ENCODE measurements around the gene SYNGAP1. TPM values are rescaled to one million over a fixed set of nuclear protein-coding genes. Genes with fewer than 3 reads are reported as not detected.
"Not testable (repeated sequence)": the region's sequence is repeated elsewhere in the genome, so short reads cannot be mapped to it uniquely, and the experiment has no call there.

SYNGAP1 gene
- polyA plus RNA-seq, 2 donors: 4.1 to 18.2 TPM

DNA sequence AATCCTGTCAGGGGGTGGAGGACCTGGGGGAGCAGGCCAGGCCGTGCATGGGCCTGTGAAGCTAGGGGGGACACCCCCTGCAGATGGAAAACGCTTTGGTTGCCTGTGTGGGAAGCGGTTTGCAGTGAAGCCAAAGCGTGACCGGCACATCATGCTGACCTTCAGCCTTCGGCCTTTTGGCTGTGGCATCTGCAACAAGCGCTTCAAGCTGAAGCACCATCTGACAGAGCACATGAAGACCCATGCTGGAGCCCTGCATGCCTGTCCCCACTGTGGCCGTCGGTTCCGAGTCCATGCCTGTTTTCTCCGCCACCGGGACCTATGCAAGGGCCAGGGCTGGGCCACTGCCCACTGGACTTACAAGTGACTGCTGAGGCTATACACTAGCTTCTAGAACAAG, 36.3 kb downstream of the SYNGAP1 start:
- Histone ChIP-seq H3K4me1 (ENCODE audit: control insufficient read depth in 2 of 2, insufficient read depth in 2 of 2, low read length in 1 of 2) (peaks cover 4 to 5% of the 10 kb centered on the region in 2 donors), H3K9me3 (ENCODE audit: control insufficient read depth in 2 of 2, insufficient read depth in 1 of 2, low read depth in 1 of 2, low read length in 1 of 2) (no peaks in the 10 kb centered on the region), H3K27ac (ENCODE audit: low read depth in 2 of 2, low read length in 1 of 2) (no peak overlapping the region), H3K27me3 (ENCODE audit: control insufficient read depth in 1 of 2, insufficient read depth in 2 of 2, low read length in 2 of 2) (no peaks in the 10 kb centered on the region), H3K4me3 (ENCODE audit: low read depth in 1 of 2, low read length in 2 of 2) (no peak overlapping the region), H3K36me3 (ENCODE audit: control insufficient read depth in 2 of 2, insufficient read depth in 2 of 2, low read length in 1 of 2) (no peaks in the 10 kb centered on the region)
- 95 to 100% methylated on average over 12 of the region's 12 CpGs for WGBS, 2 donors

DNA sequence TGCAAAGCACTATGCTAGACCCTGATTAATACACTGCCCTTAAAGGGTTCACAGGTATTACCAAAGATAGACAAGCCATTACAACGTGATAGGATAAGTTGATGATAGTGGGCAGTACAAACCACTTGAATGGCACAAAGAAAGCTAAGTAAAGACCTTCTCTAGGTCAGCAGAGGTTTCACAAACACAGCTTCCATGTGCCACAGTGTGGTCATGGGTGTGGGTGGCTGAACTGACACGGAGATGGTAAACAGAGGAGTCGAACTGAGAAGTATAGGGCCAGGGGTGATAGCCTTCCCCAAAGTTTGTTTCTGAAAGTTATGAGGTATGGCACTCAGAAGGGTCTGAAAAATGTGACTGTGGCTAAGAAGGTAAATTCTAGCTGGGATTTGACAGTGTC, 38.8 kb downstream of the SYNGAP1 start:
- no peaks in the 10 kb centered on the region for H3K27me3 ChIP-seq (ENCODE audit: control insufficient read depth in 1 of 2, insufficient read depth in 2 of 2, low read length in 2 of 2)
- H3K27ac ChIP-seq (ENCODE audit: low read depth in 2 of 2, low read length in 1 of 2): no peak overlapping the region
- peaks cover 0 to 5% of the 10 kb centered on the region in 2 donors for H3K4me1 ChIP-seq (ENCODE audit: control insufficient read depth in 2 of 2, insufficient read depth in 2 of 2, low read length in 1 of 2)
- H3K4me3 ChIP-seq (ENCODE audit: low read depth in 1 of 2, low read length in 2 of 2): no peak overlapping the region
- H3K9me3 ChIP-seq (ENCODE audit: control insufficient read depth in 2 of 2, insufficient read depth in 1 of 2, low read depth in 1 of 2, low read length in 1 of 2): no peaks in the 10 kb centered on the region
- WGBS, 2 donors: 62 to 71% methylated on average over 3 of the region's 3 CpGs
- no peaks in the 10 kb centered on the region for H3K36me3 ChIP-seq (ENCODE audit: control insufficient read depth in 2 of 2, insufficient read depth in 2 of 2, low read length in 1 of 2)

DNA sequence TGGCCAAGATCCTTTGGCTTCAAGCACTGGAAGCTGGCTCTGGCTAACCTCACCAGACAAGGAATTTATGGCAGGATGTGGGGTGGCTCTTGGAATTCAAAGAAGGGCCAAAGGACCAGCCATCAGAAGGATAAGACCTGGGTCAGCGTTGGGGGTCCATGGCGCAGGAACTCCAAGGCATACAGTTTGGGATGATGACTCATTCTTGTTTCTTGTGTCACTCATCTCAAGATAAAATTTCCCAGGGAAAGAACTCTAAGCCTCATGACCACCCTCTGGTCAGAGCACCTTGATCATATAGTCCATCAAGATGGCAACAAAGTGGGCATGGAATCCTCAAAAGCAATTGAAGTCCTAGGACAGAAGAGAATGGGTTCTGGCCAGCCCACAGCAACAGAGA, 39.4 kb downstream of the SYNGAP1 start:
- H3K27ac ChIP-seq (ENCODE audit: low read depth in 2 of 2, low read length in 1 of 2): no peak overlapping the region
- WGBS, 2 donors: 94 to 97% methylated on average over 2 of the region's 2 CpGs
- no peak overlapping the region for H3K4me3 ChIP-seq (ENCODE audit: low read depth in 1 of 2, low read length in 2 of 2)
- no peaks in the 10 kb centered on the region for H3K36me3 ChIP-seq (ENCODE audit: control insufficient read depth in 2 of 2, insufficient read depth in 2 of 2, low read length in 1 of 2)
- no peaks in the 10 kb centered on the region for H3K9me3 ChIP-seq (ENCODE audit: control insufficient read depth in 2 of 2, insufficient read depth in 1 of 2, low read depth in 1 of 2, low read length in 1 of 2)
- no peaks in the 10 kb centered on the region for H3K27me3 ChIP-seq (ENCODE audit: control insufficient read depth in 1 of 2, insufficient read depth in 2 of 2, low read length in 2 of 2)
- H3K4me1 ChIP-seq (ENCODE audit: control insufficient read depth in 2 of 2, insufficient read depth in 2 of 2, low read length in 1 of 2): peaks cover 0 to 5% of the 10 kb centered on the region in 2 donors

DNA sequence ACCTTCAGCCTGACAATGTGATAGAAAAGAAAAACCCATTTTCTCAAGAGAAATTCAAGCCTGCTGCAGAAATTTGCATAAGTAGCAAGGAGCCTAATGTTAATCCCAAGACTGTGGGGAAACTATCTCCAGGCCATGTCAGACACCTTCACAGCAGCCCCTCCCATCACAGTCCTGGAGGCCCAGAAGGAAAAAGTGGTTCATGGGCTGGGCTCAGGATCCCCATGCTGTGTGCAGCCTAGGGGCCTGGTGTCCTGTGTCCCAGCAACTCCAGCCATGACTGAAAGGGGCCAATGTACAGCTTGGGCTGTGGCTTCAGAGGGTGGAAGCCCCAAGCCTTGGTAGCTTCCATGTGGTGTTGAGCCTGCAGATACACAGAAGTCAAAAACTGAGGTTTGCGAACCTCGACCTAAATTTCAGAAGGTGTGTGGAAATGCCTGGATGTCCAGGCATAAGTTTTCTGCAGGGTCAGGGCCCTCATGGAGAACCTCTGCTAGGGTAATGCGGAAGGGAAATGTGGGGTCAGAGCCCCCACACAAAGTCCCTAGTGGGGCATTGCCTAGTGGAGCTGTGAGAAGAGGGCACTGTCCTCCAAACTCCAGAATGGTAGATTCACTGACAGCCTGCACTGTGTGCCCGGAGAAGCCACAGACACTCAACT, 46.3 kb downstream of the SYNGAP1 start:
- H3K27me3 ChIP-seq (ENCODE audit: control insufficient read depth in 1 of 2, insufficient read depth in 2 of 2, low read length in 2 of 2): no peaks in the 10 kb centered on the region
- WGBS, 2 donors: 93 to 95% methylated on average over 4 of the region's 4 CpGs
- H3K9me3 ChIP-seq (ENCODE audit: control insufficient read depth in 2 of 2, insufficient read depth in 1 of 2, low read depth in 1 of 2, low read length in 1 of 2): no peaks in the 10 kb centered on the region
- H3K27ac ChIP-seq (ENCODE audit: low read depth in 2 of 2, low read length in 1 of 2): no peak overlapping the region
- no peak overlapping the region for H3K4me3 ChIP-seq (ENCODE audit: low read depth in 1 of 2, low read length in 2 of 2)
- H3K36me3 ChIP-seq (ENCODE audit: control insufficient read depth in 2 of 2, insufficient read depth in 2 of 2, low read length in 1 of 2): no peaks in the 10 kb centered on the region
- no peaks in the 10 kb centered on the region for H3K4me1 ChIP-seq (ENCODE audit: control insufficient read depth in 2 of 2, insufficient read depth in 2 of 2, low read length in 1 of 2)

DNA sequence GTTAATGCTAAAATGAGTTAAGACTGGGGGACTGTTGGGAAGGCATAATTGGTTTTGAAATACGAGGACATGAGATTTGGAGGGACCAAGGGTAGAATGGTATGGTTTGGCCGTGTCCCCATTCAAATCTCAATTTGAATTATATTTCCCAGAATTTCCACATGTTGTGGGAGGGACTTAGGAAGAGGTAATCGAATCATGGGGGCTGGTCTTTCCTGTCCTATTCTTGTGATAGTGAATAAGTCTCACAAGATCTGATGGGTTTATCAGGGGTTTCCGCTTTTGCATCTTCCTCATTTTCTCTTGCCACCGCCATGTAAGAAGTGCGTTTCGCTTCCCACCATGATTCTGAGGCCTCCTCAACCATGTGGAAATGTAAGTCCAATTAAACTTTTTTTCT, 47.2 kb downstream of the SYNGAP1 start:
- 73 to 78% methylated on average over 7 of the region's 7 CpGs for WGBS, 2 donors
- Histone ChIP-seq H3K27me3 (ENCODE audit: control insufficient read depth in 1 of 2, insufficient read depth in 2 of 2, low read length in 2 of 2) (no peaks in the 10 kb centered on the region), H3K27ac (ENCODE audit: low read depth in 2 of 2, low read length in 1 of 2) (no peak overlapping the region), H3K4me3 (ENCODE audit: low read depth in 1 of 2, low read length in 2 of 2) (no peak overlapping the region), H3K4me1 (ENCODE audit: control insufficient read depth in 2 of 2, insufficient read depth in 2 of 2, low read length in 1 of 2) (no peaks in the 10 kb centered on the region), H3K9me3 (ENCODE audit: control insufficient read depth in 2 of 2, insufficient read depth in 1 of 2, low read depth in 1 of 2, low read length in 1 of 2) (no peaks in the 10 kb centered on the region), H3K36me3 (ENCODE audit: control insufficient read depth in 2 of 2, insufficient read depth in 2 of 2, low read length in 1 of 2) (no peaks in the 10 kb centered on the region)

DNA sequence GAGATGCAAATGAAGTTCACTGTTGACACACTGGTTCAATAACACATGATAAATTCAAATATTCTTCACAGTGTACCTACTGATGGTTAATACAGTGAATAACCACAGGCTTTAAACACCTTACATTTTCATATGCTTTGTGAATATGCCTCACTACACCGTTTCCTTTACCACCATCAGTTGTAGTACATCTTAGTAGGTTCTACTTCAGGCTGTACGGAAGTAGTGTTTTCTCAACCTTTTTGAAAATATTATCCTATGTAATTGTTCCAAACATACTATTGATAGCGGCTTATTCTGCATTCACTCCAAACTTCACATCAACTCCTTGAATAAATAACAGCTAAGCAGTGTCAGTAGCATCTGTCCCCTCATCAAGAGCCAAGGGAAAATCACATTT, 49.8 kb downstream of the SYNGAP1 start:
- no peaks in the 10 kb centered on the region for H3K4me1 ChIP-seq (ENCODE audit: control insufficient read depth in 2 of 2, insufficient read depth in 2 of 2, low read length in 1 of 2)
- H3K4me3 ChIP-seq (ENCODE audit: low read depth in 1 of 2, low read length in 2 of 2): no peak overlapping the region
- 83 to 86% methylated on average over 3 of the region's 3 CpGs for WGBS, 2 donors
- no peaks in the 10 kb centered on the region for H3K9me3 ChIP-seq (ENCODE audit: control insufficient read depth in 2 of 2, insufficient read depth in 1 of 2, low read depth in 1 of 2, low read length in 1 of 2)
- no peaks in the 10 kb centered on the region for H3K36me3 ChIP-seq (ENCODE audit: control insufficient read depth in 2 of 2, insufficient read depth in 2 of 2, low read length in 1 of 2)
- no peaks in the 10 kb centered on the region for H3K27me3 ChIP-seq (ENCODE audit: control insufficient read depth in 1 of 2, insufficient read depth in 2 of 2, low read length in 2 of 2)
- H3K27ac ChIP-seq (ENCODE audit: low read depth in 2 of 2, low read length in 1 of 2): no peak overlapping the region

DNA sequence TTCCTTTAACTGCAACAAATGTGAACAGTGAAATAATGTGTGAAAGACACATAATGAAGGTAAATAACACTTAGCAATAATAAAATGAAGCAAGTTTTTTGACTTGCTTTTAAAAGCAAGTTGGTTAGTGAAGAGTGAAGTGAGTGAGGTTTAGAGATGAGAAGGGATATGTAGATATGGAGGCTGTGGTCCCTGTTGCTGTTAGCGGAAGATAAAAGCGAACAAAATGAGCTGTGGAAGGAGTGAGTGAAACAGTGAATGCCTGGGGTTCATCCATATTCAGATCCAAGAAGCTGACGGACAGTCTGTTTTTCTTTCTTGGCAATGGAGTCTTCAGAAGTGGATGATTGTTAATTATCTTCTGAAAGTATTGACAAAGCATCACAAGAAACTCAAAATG, 58.0 kb downstream of the SYNGAP1 start:
- H3K4me1 ChIP-seq (ENCODE audit: control insufficient read depth in 2 of 2, insufficient read depth in 2 of 2, low read length in 1 of 2): no peaks in the 10 kb centered on the region
- H3K36me3 ChIP-seq (ENCODE audit: control insufficient read depth in 2 of 2, insufficient read depth in 2 of 2, low read length in 1 of 2): no peaks in the 10 kb centered on the region
- H3K9me3 ChIP-seq (ENCODE audit: control insufficient read depth in 2 of 2, insufficient read depth in 1 of 2, low read depth in 1 of 2, low read length in 1 of 2): no peaks in the 10 kb centered on the region
- no peak overlapping the region for H3K27ac ChIP-seq (ENCODE audit: low read depth in 2 of 2, low read length in 1 of 2)
- no peak overlapping the region for H3K4me3 ChIP-seq (ENCODE audit: low read depth in 1 of 2, low read length in 2 of 2)
- 74 to 78% methylated on average over 3 of the region's 3 CpGs for WGBS, 2 donors
- H3K27me3 ChIP-seq (ENCODE audit: control insufficient read depth in 1 of 2, insufficient read depth in 2 of 2, low read length in 2 of 2): no peaks in the 10 kb centered on the region

DNA sequence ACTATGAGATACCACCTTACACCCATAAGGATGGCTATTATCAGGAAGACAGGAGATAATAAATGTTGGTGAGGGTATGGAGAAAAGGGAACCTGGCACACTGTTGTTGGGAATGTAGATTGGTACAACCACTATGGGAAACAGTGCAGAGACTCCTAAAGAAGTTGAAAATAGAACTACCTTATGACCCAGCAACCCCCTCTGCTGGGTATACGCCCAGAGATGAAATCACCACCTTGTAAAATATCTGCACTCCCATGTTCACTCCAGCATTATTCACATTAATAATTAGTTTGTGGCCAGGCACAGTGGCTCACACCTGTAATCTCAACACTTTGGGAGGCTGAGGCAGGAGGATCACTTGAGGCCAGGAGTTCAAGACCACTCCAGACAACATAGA, 61.3 kb downstream of the SYNGAP1 start:
- 63 to 79% methylated on average over 1 of the region's 1 CpG for WGBS, 2 donors
- no peaks in the 10 kb centered on the region for H3K36me3 ChIP-seq (ENCODE audit: control insufficient read depth in 2 of 2, insufficient read depth in 2 of 2, low read length in 1 of 2)
- no peaks in the 10 kb centered on the region for H3K9me3 ChIP-seq (ENCODE audit: control insufficient read depth in 2 of 2, insufficient read depth in 1 of 2, low read depth in 1 of 2, low read length in 1 of 2)
- no peaks in the 10 kb centered on the region for H3K27me3 ChIP-seq (ENCODE audit: control insufficient read depth in 1 of 2, insufficient read depth in 2 of 2, low read length in 2 of 2)
- no peak overlapping the region for H3K27ac ChIP-seq (ENCODE audit: low read depth in 2 of 2, low read length in 1 of 2)
- no peak overlapping the region for H3K4me3 ChIP-seq (ENCODE audit: low read depth in 1 of 2, low read length in 2 of 2)
- no peaks in the 10 kb centered on the region for H3K4me1 ChIP-seq (ENCODE audit: control insufficient read depth in 2 of 2, insufficient read depth in 2 of 2, low read length in 1 of 2)

DNA sequence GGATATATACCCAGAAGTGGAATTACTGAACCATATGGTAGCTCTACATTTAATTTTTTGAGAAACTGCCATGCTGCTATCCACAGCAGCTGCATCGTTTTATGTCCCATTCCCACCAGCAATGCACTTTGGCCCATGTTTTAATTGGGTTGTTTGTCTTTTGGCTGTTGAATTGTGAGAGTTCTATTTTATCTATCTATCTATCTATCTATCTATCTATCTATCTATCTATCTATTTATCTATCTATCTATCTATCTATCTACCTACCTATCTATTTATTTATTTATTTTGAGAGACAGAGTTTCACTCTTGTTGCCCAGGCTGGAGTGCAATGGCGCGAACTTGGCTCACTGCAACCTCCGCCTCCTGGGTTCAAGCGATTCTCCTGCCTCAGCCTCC, 62.8 kb downstream of the SYNGAP1 start:
- H3K36me3 ChIP-seq (ENCODE audit: control insufficient read depth in 2 of 2, insufficient read depth in 2 of 2, low read length in 1 of 2); H3K4me3 ChIP-seq (ENCODE audit: low read depth in 1 of 2, low read length in 2 of 2); H3K27me3 ChIP-seq (ENCODE audit: control insufficient read depth in 1 of 2, insufficient read depth in 2 of 2, low read length in 2 of 2); H3K27ac ChIP-seq (ENCODE audit: low read depth in 2 of 2, low read length in 1 of 2); H3K9me3 ChIP-seq (ENCODE audit: control insufficient read depth in 2 of 2, insufficient read depth in 1 of 2, low read depth in 1 of 2, low read length in 1 of 2); H3K4me1 ChIP-seq (ENCODE audit: control insufficient read depth in 2 of 2, insufficient read depth in 2 of 2, low read length in 1 of 2): not testable (repeated sequence)
- 91 to 93% methylated on average over 5 of the region's 5 CpGs for WGBS, 2 donors

DNA sequence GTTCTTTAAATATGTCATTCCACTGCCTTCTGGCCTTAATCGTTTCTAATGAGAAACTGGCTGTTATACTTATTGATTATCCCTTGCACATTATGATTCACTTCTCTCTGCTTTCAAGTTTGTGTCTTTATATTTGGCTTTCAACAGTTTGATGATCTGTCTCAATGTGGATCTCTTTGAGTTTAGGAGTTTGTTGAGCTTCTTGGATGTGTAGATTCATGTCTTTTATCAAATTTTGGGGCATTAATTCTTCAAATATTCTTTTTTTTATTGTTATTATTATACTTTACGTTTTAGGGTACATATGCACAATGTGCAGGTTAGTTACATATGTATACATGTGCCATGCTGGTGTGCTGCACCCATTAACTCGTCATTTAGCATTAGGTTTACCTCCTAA, 63.8 kb downstream of the SYNGAP1 start:
- no peaks in the 10 kb centered on the region for H3K36me3 ChIP-seq (ENCODE audit: control insufficient read depth in 2 of 2, insufficient read depth in 2 of 2, low read length in 1 of 2)
- H3K4me3 ChIP-seq (ENCODE audit: low read depth in 1 of 2, low read length in 2 of 2): no peak overlapping the region
- H3K27me3 ChIP-seq (ENCODE audit: control insufficient read depth in 1 of 2, insufficient read depth in 2 of 2, low read length in 2 of 2): no peaks in the 10 kb centered on the region
- 58 to 78% methylated on average over 3 of the region's 3 CpGs for WGBS, 2 donors
- no peaks in the 10 kb centered on the region for H3K4me1 ChIP-seq (ENCODE audit: control insufficient read depth in 2 of 2, insufficient read depth in 2 of 2, low read length in 1 of 2)
- H3K27ac ChIP-seq (ENCODE audit: low read depth in 2 of 2, low read length in 1 of 2): no peak overlapping the region
- H3K9me3 ChIP-seq (ENCODE audit: control insufficient read depth in 2 of 2, insufficient read depth in 1 of 2, low read depth in 1 of 2, low read length in 1 of 2): no peaks in the 10 kb centered on the region

Data from esophagus (tissue), 2 donors.